ENCODE measurements around the gene GGCT. TPM values are rescaled to one million over a fixed set of nuclear protein-coding genes. Genes with fewer than 3 reads are reported as not detected.

GGCT gene
- total and polyA plus RNA-seq, 2 of the 8 experiments (the other 6 are each of a cell fraction or from before 2014, with no cell fraction given): 50.0 to 129 TPM

DNA sequence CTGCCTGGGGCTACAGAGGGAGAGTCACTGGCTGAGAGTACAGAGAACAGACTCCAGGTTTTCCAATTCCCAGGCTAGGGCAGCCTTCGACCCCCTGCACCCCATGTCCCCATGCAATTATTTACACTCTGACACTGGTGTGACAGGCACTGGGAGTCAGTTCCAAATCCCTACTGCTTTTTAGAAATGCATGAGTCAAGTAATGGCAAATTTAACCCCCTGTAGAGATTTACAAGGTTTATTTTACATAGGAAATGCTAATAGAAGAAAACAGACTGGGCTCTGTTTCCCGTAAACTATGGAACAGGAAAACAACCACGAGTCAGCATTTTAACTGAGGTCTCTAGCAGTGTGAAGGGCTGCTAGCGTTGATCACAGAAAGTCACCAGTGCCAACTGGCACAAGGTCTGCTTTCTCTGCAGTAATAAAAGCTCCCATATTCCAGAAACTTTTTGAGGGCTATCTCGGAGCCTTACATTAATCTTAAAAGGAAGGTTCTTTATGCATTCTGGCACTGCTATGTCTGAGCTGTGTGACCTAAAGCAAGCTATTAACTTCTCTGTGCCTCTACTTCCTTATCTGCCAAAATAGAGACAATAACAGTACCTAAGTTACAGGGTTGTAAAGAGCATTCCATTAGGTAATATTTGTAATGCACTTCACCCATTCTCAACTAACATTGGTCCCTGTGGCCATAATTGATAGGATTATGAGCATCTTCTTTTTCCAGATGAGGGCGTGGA is 54.2 kb downstream of the GGCT start:
- no peak overlapping the region for H2AFZ ChIP-seq (ENCODE audit: low read length)
- 0 out of 8 replicates have a peak, but pooled peaks cover 0 to 2% (median 0%) of the 10 kb centered on the region in 4 experiments for H3K36me3 ChIP-seq (ENCODE audit: control insufficient read depth in 2 of 4, insufficient read depth in 4 of 4, low read length in 3 of 4)
- no peak overlapping the region for H4K8ac ChIP-seq (ENCODE audit: extremely low read depth, insufficient read depth, low read length)
- 62% methylated on average over 6 of the region's 6 CpGs; no CpG with 5 or more reads in 1 of the 2 experiments for WGBS, 2 experiments (ENCODE audit: extremely low coverage in 1 of 2, insufficient coverage in 1 of 2, insufficient read length in 1 of 2, insufficient replicate concordance in 2 of 2, low coverage in 1 of 2, low lambda C conversion rate in 2 of 2, missing lambda C conversion rate in 1 of 2)
- H2BK20ac ChIP-seq (ENCODE audit: low read length): no peak overlapping the region
- no peak overlapping the region for H3K14ac ChIP-seq (ENCODE audit: insufficient read length)
- H3K23me2 ChIP-seq (ENCODE audit: low read depth, low read length): no peaks in the 10 kb centered on the region
- no peak overlapping the region for H3K9ac ChIP-seq (replicated peaks in 1 of 4; ENCODE audit: extremely low read depth in 1 of 4, low read depth in 3 of 4, low read length in 3 of 4)
- no peak overlapping the region for H3K4ac ChIP-seq (replicated peaks; ENCODE audit: insufficient read length, low read depth, low read length)
- H2BK5ac ChIP-seq (ENCODE audit: low read depth, low read length): no peak overlapping the region
- no peak overlapping the region for H3K18ac ChIP-seq (ENCODE audit: extremely low read depth, low read length)
- H3K79me2 ChIP-seq (ENCODE audit: control insufficient read depth in 1 of 2, insufficient read depth in 2 of 2, low read length in 2 of 2): no peaks in the 10 kb centered on the region
- FAIRE-seq: no peak
- ChIA-PET POLR2A (ENCODE audit: partially characterized antibody) (interaction anchor here (1.1 to 1.7 kb wide), 2 partner anchors 21 to 28 kb away, joined by 3 to 4 read pairs; no protein-coding TSS in a partner anchor), CTCF (ENCODE audit: partially characterized antibody) (interaction anchor here (1.0 to 1.8 kb wide), 2 partner anchors 15 to 174 kb away, joined by 3 to 5 read pairs; no protein-coding TSS in a partner anchor)
- no peak overlapping the region for H3K23ac ChIP-seq (ENCODE audit: insufficient read length)
- H3K56ac ChIP-seq (replicated peaks; ENCODE audit: insufficient read length, low read depth, low read length): no peak overlapping the region
- H4K91ac ChIP-seq (replicated peaks; ENCODE audit: insufficient read length, low read length): no peak overlapping the region
- no peaks in the 10 kb centered on the region for H3K9me3 ChIP-seq (ENCODE audit: insufficient read depth in 2 of 2, low read depth in 1 of 2, low read length in 1 of 2)
- H2AK5ac ChIP-seq (ENCODE audit: low read depth, low read length): no peak overlapping the region
- peaks cover 0 to 9% (median 3%) of the 10 kb centered on the region in 4 experiments; a peak in 3 of 7 replicates for H3K4me1 ChIP-seq (replicated peaks in 1 of 4; ENCODE audit: control insufficient read depth in 3 of 4, insufficient read depth in 4 of 4, low read length in 3 of 4)
- no peaks in the 10 kb centered on the region for H3K27me3 ChIP-seq (replicated peaks in 1 of 4; ENCODE audit: control insufficient read depth in 3 of 4, extremely low read depth in 1 of 4, insufficient read depth in 3 of 4, low read length in 3 of 4)
- H3K79me1 ChIP-seq (ENCODE audit: low read depth, low read length): 0 out of 2 replicates have a peak, but pooled peaks cover 3% of the 10 kb centered on the region
- H4K20me1 ChIP-seq (replicated peaks in 1 of 2; ENCODE audit: control insufficient read depth in 1 of 2, insufficient read depth in 2 of 2, low read length in 2 of 2): no peaks in the 10 kb centered on the region
- H2BK12ac ChIP-seq (ENCODE audit: low read depth, low read length): no peak overlapping the region
- H4K5ac ChIP-seq (ENCODE audit: insufficient read length, low read depth, low read length): no peak overlapping the region
- no peak overlapping the region; a peak in 1 of 4 replicates for H3K4me2 ChIP-seq (ENCODE audit: insufficient read depth in 1 of 2, low read depth in 2 of 2, low read length in 2 of 2)
- H2BK120ac ChIP-seq (replicated peaks; ENCODE audit: low read depth, low read length): no peak overlapping the region
- no peak overlapping the region for H3K27ac ChIP-seq (ENCODE audit: low read depth, low read length)
- no peak for TF ChIP-seq POU5F1 (IDR thresholded peaks at IDR 0.05; ENCODE audit: low read depth, low read length)
- TF ChIP-seq EP300 (IDR thresholded peaks at IDR 0.05; ENCODE audit: borderline replicate concordance in 1 of 2, low read depth in 2 of 2, low read length in 2 of 2): no peak
- TF ChIP-seq BACH1 (IDR thresholded peaks at IDR 0.05; ENCODE audit: low read length): peak; percentile 80
- TF ChIP-seq MAFK (IDR thresholded peaks at IDR 0.05; ENCODE audit: low read depth, low read length): peak; percentile 90
- no peak for TF ChIP-seq EGR1 (IDR thresholded peaks at IDR 0.05; ENCODE audit: borderline replicate concordance, low read depth, low read length)
- no peak for TF ChIP-seq GABPA (IDR thresholded peaks at IDR 0.05; ENCODE audit: borderline replicate concordance, insufficient read depth, low read length)
- no peak overlapping the region for H2BK15ac ChIP-seq (ENCODE audit: low read length)
- H3K4me3 ChIP-seq (ENCODE audit: extremely low read depth in 1 of 4, insufficient read depth in 2 of 4, low read depth in 3 of 4, low read length in 4 of 4): no peak overlapping the region
- DNase-seq (ENCODE audit: low read depth in 1 of 2, low spot score in 2 of 2): no peak

All from H1 (cell line).